ENCODE measurements around the gene PYGB. TPM values are rescaled to one million over a fixed set of nuclear protein-coding genes. Genes with fewer than 3 reads are reported as not detected.

Gene PYGB
- 100 to 1,000 TPM in 3 of 6 donors, 10 to 100 TPM in 3; 59.4 to 128 (median 98.4) TPM for total RNA-seq

GRCh38 chr20:25247956-25248785 is at the start of gene PYGB:
TSS of gene PYGB (plus strand) at chr20:25248085. CDS start at chr20:25248179, 94 bp downstream.
- H3K4me1 ChIP-seq = peaks cover 10 to 54% (median 27%) of the 10 kb centered on the region in 4 donors
- TF ChIP-seq EP300 (IDR thresholded peaks at IDR 0.05) = no peak
- peak in 2 of 4 donors; percentile 78 to 93 for TF ChIP-seq POLR2A (IDR thresholded peaks at IDR 0.05)
- peak; percentile 84 to 95 for TF ChIP-seq POLR2AphosphoS5 (IDR thresholded peaks at IDR 0.05)
- peak in 3 of 6 experiments; percentile 14 to 26 (median 16) for TF ChIP-seq CTCF (IDR thresholded peaks at IDR 0.05)
- H3K27ac ChIP-seq = peak within 1 kb of the TSS; percentile 86 to 93 (median 90)
- 0% methylated on average over 31 of the region's 113 CpGs; no CpG with 5 or more reads in 1 of the 2 donors for WGBS, 2 donors
- peak; percentile 88 to 97 for ATAC-seq (ENCODE audit: low FRiP score in 2 of 2)
- no peaks in the 10 kb centered on the region for H3K9me3 ChIP-seq
- peak within 1 kb of the TSS; percentile 66 to 98 (median 88) for H3K4me3 ChIP-seq
- peak; percentile 79 to 95 for DNase-seq
- no peaks in the 10 kb centered on the region for H3K27me3 ChIP-seq
- H3K36me3 ChIP-seq = no peaks in the 10 kb centered on the region

GRCh38 chr20:25198663-25199383 is 49.1 kb upstream of the PYGB start:
- Histone ChIP-seq H3K27me3 (no peaks in the 10 kb centered on the region), H3K9me3 (no peaks in the 10 kb centered on the region), H3K27ac (no peak overlapping the region), H3K4me1 (peaks cover 16 to 33% (median 25%) of the 10 kb centered on the region in 4 donors), H3K36me3 (no peaks in the 10 kb centered on the region), H3K4me3 (no peak overlapping the region)
- TF ChIP-seq CTCF (IDR thresholded peaks at IDR 0.05) = no peak
- no peak for TF ChIP-seq POLR2A (IDR thresholded peaks at IDR 0.05)
- TF ChIP-seq EP300 (IDR thresholded peaks at IDR 0.05) = no peak
- no peak for TF ChIP-seq POLR2AphosphoS5 (IDR thresholded peaks at IDR 0.05)
- ATAC-seq (ENCODE audit: low FRiP score in 2 of 2) (no peak), DNase-seq (no peak)
- 82 to 86% methylated on average over 8 to 10 of the region's 11 CpGs for WGBS, 2 donors

- no peaks in the 10 kb centered on the region for H3K9me3 ChIP-seq
- no peaks in the 10 kb centered on the region for H3K36me3 ChIP-seq
- no peak overlapping the region for H3K27ac ChIP-seq
- ATAC-seq (ENCODE audit: low FRiP score in 2 of 2) = no peak
- peaks cover 16 to 39% (median 25%) of the 10 kb centered on the region in 4 donors for H3K4me1 ChIP-seq
- 84 to 86% methylated on average over 5 of the region's 5 CpGs for WGBS, 2 donors
- no peaks in the 10 kb centered on the region for H3K27me3 ChIP-seq
- no peak for DNase-seq
- no peak overlapping the region for H3K4me3 ChIP-seq
- TF ChIP-seq EP300 (IDR thresholded peaks at IDR 0.05) = no peak
- TF ChIP-seq POLR2AphosphoS5 (IDR thresholded peaks at IDR 0.05) = no peak
- no peak for TF ChIP-seq CTCF (IDR thresholded peaks at IDR 0.05)
- TF ChIP-seq POLR2A (IDR thresholded peaks at IDR 0.05) = no peak
Observed at GRCh38 chr20:25199473-25200260, 48.2 kb upstream of the PYGB start.

GRCh38 chr20:25203089-25203488 is 44.8 kb upstream of the PYGB start:
- TF ChIP-seq POLR2AphosphoS5 (IDR thresholded peaks at IDR 0.05) (no peak), EP300 (IDR thresholded peaks at IDR 0.05) (no peak), POLR2A (IDR thresholded peaks at IDR 0.05) (no peak), CTCF (IDR thresholded peaks at IDR 0.05) (no peak)
- peaks cover 0 to 25% (median 5%) of the 10 kb centered on the region in 4 donors for H3K4me1 ChIP-seq
- DNase-seq (no peak), ATAC-seq (ENCODE audit: low FRiP score in 2 of 2) (no peak)
- no peak overlapping the region for H3K4me3 ChIP-seq
- H3K27ac ChIP-seq = no peak overlapping the region
- no peaks in the 10 kb centered on the region for H3K27me3 ChIP-seq
- no peaks in the 10 kb centered on the region for H3K9me3 ChIP-seq
- WGBS, 2 donors = 46% methylated on average over 2 of the region's 2 CpGs
- peaks cover 0 to 6% (median 2%) of the 10 kb centered on the region in 4 donors for H3K36me3 ChIP-seq
